Kidney capillary endothelial cell (primary cell): ENCODE measurements around the gene PAX9.
"Not testable (repeated sequence)": the region's sequence is repeated elsewhere in the genome, so short reads cannot be mapped to it uniquely, and the experiment has no call there.

ENCODE experiments used
- DNase-seq: peaks from one replicate; pipeline ENCODE4 v3.0.0-alpha.2; 2018; ENCODE audit warnings: low spot score

Gene PAX9

GRCh38 chr14:36672095-36672494 lies 10.4 kb downstream of the PAX9 start:
- DNase-seq = no peak

- no peak for DNase-seq
Measured at GRCh38 chr14:36674659-36675058, 13.0 kb downstream of the PAX9 start.

GRCh38 chr14:36675581-36675980 lies 13.9 kb downstream of the PAX9 start:
- no peak for DNase-seq

GRCh38 chr14:36676236-36676635 lies 14.6 kb downstream of the PAX9 start:
- no peak for DNase-seq

- no peak for DNase-seq
Measured at GRCh38 chr14:36682338-36682737, 20.7 kb downstream of the PAX9 start.

- DNase-seq = no peak
Measured at GRCh38 chr14:36683083-36683724, 21.5 kb downstream of the PAX9 start.

- no peak for DNase-seq
Measured at GRCh38 chr14:36684946-36685345, 23.3 kb downstream of the PAX9 start.

- DNase-seq = no peak
Measured at GRCh38 chr14:36690311-36691040, 28.8 kb downstream of the PAX9 start.

GRCh38 chr14:36699420-36699819 lies 37.8 kb downstream of the PAX9 start:
- DNase-seq = not testable (repeated sequence)

- no peak for DNase-seq
Measured at GRCh38 chr14:36700651-36701050, 39.0 kb downstream of the PAX9 start.

- DNase-seq = no peak
Measured at GRCh38 chr14:36701132-36701531, 39.5 kb downstream of the PAX9 start.

GRCh38 chr14:36702474-36702873 lies 40.8 kb downstream of the PAX9 start:
- no peak for DNase-seq

GRCh38 chr14:36707570-36707969 lies 45.9 kb downstream of the PAX9 start:
- DNase-seq = no peak

GRCh38 chr14:36713960-36714703 lies 52.5 kb downstream of the PAX9 start:
- DNase-seq = no peak

- DNase-seq = no peak
Measured at GRCh38 chr14:36716614-36717184, 55.0 kb downstream of the PAX9 start.

GRCh38 chr14:36717363-36717762 lies 55.7 kb downstream of the PAX9 start:
- DNase-seq = no peak

GRCh38 chr14:36718216-36718615 lies 56.6 kb downstream of the PAX9 start:
- no peak for DNase-seq

GRCh38 chr14:36719823-36720222 lies 58.2 kb downstream of the PAX9 start:
- DNase-seq = no peak

- DNase-seq = no peak
Measured at GRCh38 chr14:36720657-36721056, 59.0 kb downstream of the PAX9 start.

- DNase-seq = no peak
Measured at GRCh38 chr14:36721877-36722276, 60.2 kb downstream of the PAX9 start.

- DNase-seq = no peak
Measured at GRCh38 chr14:36723530-36723929, 61.9 kb downstream of the PAX9 start.

GRCh38 chr14:36724162-36724561 lies 62.5 kb downstream of the PAX9 start:
- DNase-seq = no peak

- DNase-seq = no peak
Measured at GRCh38 chr14:36726128-36726527, 64.5 kb downstream of the PAX9 start.
